Lung (tissue), 12 donors: ENCODE results near the gene HPCAL4. TPM values are rescaled to one million over a fixed set of nuclear protein-coding genes. Genes with fewer than 3 reads are reported as not detected.
A peak's percentile ranks its signal among the peaks of the same experiment; 100 is the strongest.

ENCODE experiments used
- ATAC-seq: fragments of 200-7000 bp; cut with Tn5 transposase; one replicate; pipeline ENCODE4 v1.9.1; 2020; ENCODE audit warnings: moderate number of reproducible peaks; ENCODE audit not compliant: insufficient read depth, low FRiP score
- DNase-seq, 3 donors: peaks; one replicate each; pipeline ENCODE4 v3.0.0-alpha.2; 2013 to 2017
- H3K27ac ChIP-seq, 2 donors: one replicate each; pipeline ENCODE4 v1.5.1; 2013; ENCODE audit warnings: mild to moderate bottlenecking in 2 of 2, moderate library complexity in 2 of 2, control low read depth in 1 of 2, inconsistent platforms in 1 of 2, low read depth in 1 of 2, low read length in 1 of 2
- H3K27me3 ChIP-seq, 3 donors: one replicate each; pipeline ENCODE4 v1.5.1; 2013; ENCODE audit warnings: low read length in 2 of 3; ENCODE audit not compliant: control insufficient read depth in 3 of 3, insufficient read depth in 3 of 3
- H3K36me3 ChIP-seq, 4 donors: one replicate each; pipeline ENCODE4 v1.5.1; 2013; ENCODE audit warnings: low read length in 4 of 4, mild to moderate bottlenecking in 1 of 4, moderate library complexity in 1 of 4; ENCODE audit not compliant: control insufficient read depth in 4 of 4, insufficient read depth in 4 of 4
- H3K4me1 ChIP-seq, 5 donors: one replicate each; pipeline ENCODE4 v1.5.1; 2013; ENCODE audit warnings: low read length in 5 of 5, mild to moderate bottlenecking in 2 of 5, moderate library complexity in 1 of 5; ENCODE audit not compliant: control insufficient read depth in 5 of 5, insufficient read depth in 5 of 5
- H3K4me3 ChIP-seq: one replicate; pipeline ENCODE4 v1.5.1; 2013; ENCODE audit warnings: mild to moderate bottlenecking, control low read depth, moderate library complexity
- H3K9ac ChIP-seq, 2 donors: one replicate each; pipeline ENCODE4 v1.5.1; 2013; ENCODE audit warnings: low read length in 2 of 2, control low read depth in 1 of 2; ENCODE audit not compliant: insufficient read depth in 1 of 2
- H3K9me3 ChIP-seq, 4 donors: one replicate each; pipeline ENCODE4 v1.5.1; 2013; ENCODE audit warnings: low read length in 3 of 4, mild to moderate bottlenecking in 1 of 4, moderate library complexity in 1 of 4; ENCODE audit not compliant: control insufficient read depth in 4 of 4, insufficient read depth in 3 of 4
- WGBS, 2 donors: extraction: QIAGEN DNeasy Blood & Tissue Kit; methylation state at CpG; one replicate each; pipeline ENCODE4 v1.1.7; 2013; 5-methylcytosine and 5-hydroxymethylcytosine counted together
- polyA plus RNA-seq, 2 donors: library from polyadenylated mRNA; stranded (reverse); fragments of 200-250 nt; gene quantifications; one replicate each; pipeline ENCODE4 v1.2.1, GENCODE V29; 2013
- total RNA-seq, 2 donors: library from RNA; depleted of rRNA in 1 of 2; stranded (reverse); fragments of >200 nt in 1 of 2; gene quantifications; one replicate each; pipeline ENCODE4 v1.2.1, GENCODE V29; 2014 to 2021
- TF ChIP-seq, protein P1 (sequence below): IDR thresholded peaks from 2 replicates; pipeline ENCODE4 v1.5.1; 2012; ENCODE audit warnings: mild to moderate bottlenecking; ENCODE audit errors: control extremely low read depth, extremely low read depth
- donor health status: control.
- donor health status: control.
- donor health status: Bipolar disorder and iron deficiency.
- donor health status: healthy.
- donor health status: DM: yes; HTN: yes; CAD: no.

The HPCAL4 gene
- total and polyA plus RNA-seq, 4 donors, result 0.08 to 0.43 (median 0.17) TPM

DNA sequence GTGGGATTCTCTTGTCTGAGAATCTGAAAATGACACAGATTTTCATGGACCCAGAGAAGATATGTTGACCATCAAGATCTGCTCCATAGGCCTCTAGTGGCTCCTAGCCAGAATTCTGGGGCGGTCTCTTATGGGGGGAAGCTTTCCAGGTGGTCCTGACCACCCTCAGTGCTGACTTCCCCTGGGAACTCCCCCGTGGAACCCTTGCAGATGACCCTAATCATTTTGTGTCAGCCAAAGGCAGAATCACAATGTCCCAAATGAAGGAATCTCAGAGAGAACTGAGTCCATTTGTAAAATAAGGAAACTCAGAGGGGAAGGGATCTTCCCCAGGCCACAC lies 55.4 kb downstream of the HPCAL4 start:
- WGBS, 2 donors, result 63 to 67% methylated on average over 2 of the region's 2 CpGs
- no peak overlapping the region for H3K4me3 ChIP-seq
- no peaks in the 10 kb centered on the region for H3K36me3 ChIP-seq
- no peaks in the 10 kb centered on the region for H3K9me3 ChIP-seq
- H3K27ac ChIP-seq, result peak overlapping the region in 1 of 2 donors; percentile 42
- peaks cover 0 to 3% (median 2%) of the 10 kb centered on the region in 3 donors for H3K27me3 ChIP-seq
- no peak overlapping the region for H3K9ac ChIP-seq
- TF ChIP-seq, protein P1, sequence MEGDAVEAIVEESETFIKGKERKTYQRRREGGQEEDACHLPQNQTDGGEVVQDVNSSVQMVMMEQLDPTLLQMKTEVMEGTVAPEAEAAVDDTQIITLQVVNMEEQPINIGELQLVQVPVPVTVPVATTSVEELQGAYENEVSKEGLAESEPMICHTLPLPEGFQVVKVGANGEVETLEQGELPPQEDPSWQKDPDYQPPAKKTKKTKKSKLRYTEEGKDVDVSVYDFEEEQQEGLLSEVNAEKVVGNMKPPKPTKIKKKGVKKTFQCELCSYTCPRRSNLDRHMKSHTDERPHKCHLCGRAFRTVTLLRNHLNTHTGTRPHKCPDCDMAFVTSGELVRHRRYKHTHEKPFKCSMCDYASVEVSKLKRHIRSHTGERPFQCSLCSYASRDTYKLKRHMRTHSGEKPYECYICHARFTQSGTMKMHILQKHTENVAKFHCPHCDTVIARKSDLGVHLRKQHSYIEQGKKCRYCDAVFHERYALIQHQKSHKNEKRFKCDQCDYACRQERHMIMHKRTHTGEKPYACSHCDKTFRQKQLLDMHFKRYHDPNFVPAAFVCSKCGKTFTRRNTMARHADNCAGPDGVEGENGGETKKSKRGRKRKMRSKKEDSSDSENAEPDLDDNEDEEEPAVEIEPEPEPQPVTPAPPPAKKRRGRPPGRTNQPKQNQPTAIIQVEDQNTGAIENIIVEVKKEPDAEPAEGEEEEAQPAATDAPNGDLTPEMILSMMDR, result no peak
- peaks cover 0 to 19% (median 3%) of the 10 kb centered on the region in 5 donors for H3K4me1 ChIP-seq
- ATAC-seq (no peak), DNase-seq (peak in 2 of 3 donors; percentile 42 to 43)

GRCh38 chr1:39635205-39635870 lies 55.9 kb downstream of the HPCAL4 start:
- H3K9me3 ChIP-seq, result no peaks in the 10 kb centered on the region
- no peaks in the 10 kb centered on the region for H3K36me3 ChIP-seq
- WGBS, 2 donors, result 76 to 84% methylated on average over 12 of the region's 12 CpGs
- no peak overlapping the region for H3K4me3 ChIP-seq
- no peak overlapping the region for H3K9ac ChIP-seq
- TF ChIP-seq, protein P1, result no peak
- DNase-seq, result peak; percentile 49 to 72 (median 59)
- H3K27me3 ChIP-seq, result peaks cover 0 to 3% (median 2%) of the 10 kb centered on the region in 3 donors
- peak overlapping the region; percentile 6 to 42 for H3K27ac ChIP-seq
- H3K4me1 ChIP-seq, result peaks cover 0 to 19% (median 3%) of the 10 kb centered on the region in 5 donors
- no peak for ATAC-seq

GRCh38 chr1:39633422-39633821 lies 57.8 kb downstream of the HPCAL4 start:
- Histone ChIP-seq H3K36me3 (peaks cover 0 to 4% (median 0%) of the 10 kb centered on the region in 4 donors), H3K4me1 (peaks cover 0 to 19% (median 3%) of the 10 kb centered on the region in 5 donors), H3K4me3 (no peak overlapping the region), H3K9me3 (no peaks in the 10 kb centered on the region), H3K27me3 (peaks cover 0 to 3% (median 0%) of the 10 kb centered on the region in 3 donors), H3K9ac (no peak overlapping the region), H3K27ac (peak overlapping the region; percentile 22 to 27)
- TF ChIP-seq, protein P1, result no peak
- 80 to 94% methylated on average over 3 of the region's 3 CpGs for WGBS, 2 donors
- no peak for DNase-seq
- ATAC-seq, result no peak
